Stromal cell of bone marrow (primary cell): ENCODE measurements around the gene FTCDNL1.

ENCODE experiments used
- DNase-seq: peaks from one replicate; pipeline ENCODE4 v3.0.0-alpha.2; 2012; ENCODE audit warnings: low read depth

FTCDNL1 gene

GRCh38 chr2:199842631-199843395 lies 8.2 kb downstream of the FTCDNL1 start:
- no peak for DNase-seq

GRCh38 chr2:199841409-199841808 lies 9.6 kb downstream of the FTCDNL1 start:
- DNase-seq, result no peak

- DNase-seq, result no peak
Measured at GRCh38 chr2:199838399-199838798, 12.6 kb downstream of the FTCDNL1 start.

- no peak for DNase-seq
Measured at GRCh38 chr2:199836943-199837342, 14.0 kb downstream of the FTCDNL1 start.

GRCh38 chr2:199833525-199833924 lies 17.5 kb downstream of the FTCDNL1 start:
- no peak for DNase-seq

- no peak for DNase-seq
Measured at GRCh38 chr2:199830531-199830930, 20.5 kb downstream of the FTCDNL1 start.

GRCh38 chr2:199829628-199830027 lies 21.4 kb downstream of the FTCDNL1 start:
- no peak for DNase-seq

- peak; percentile 40 for DNase-seq
Measured at GRCh38 chr2:199819746-199820145, 31.2 kb downstream of the FTCDNL1 start.

GRCh38 chr2:199818754-199819153 lies 32.2 kb downstream of the FTCDNL1 start:
- DNase-seq, result no peak

GRCh38 chr2:199818026-199818425 lies 33.0 kb downstream of the FTCDNL1 start:
- no peak for DNase-seq

GRCh38 chr2:199814817-199815211 lies 36.2 kb downstream of the FTCDNL1 start:
- no peak for DNase-seq

GRCh38 chr2:199814101-199814816 lies 36.7 kb downstream of the FTCDNL1 start:
- no peak for DNase-seq

- DNase-seq, result no peak
Measured at GRCh38 chr2:199812493-199812892, 38.5 kb downstream of the FTCDNL1 start.

- no peak for DNase-seq
Measured at GRCh38 chr2:199811346-199811745, 39.6 kb downstream of the FTCDNL1 start.

GRCh38 chr2:199810422-199811171 lies 40.4 kb downstream of the FTCDNL1 start:
- DNase-seq, result peak; percentile 79

GRCh38 chr2:199807966-199808365 lies 43.0 kb downstream of the FTCDNL1 start:
- no peak for DNase-seq

GRCh38 chr2:199806179-199806578 lies 44.8 kb downstream of the FTCDNL1 start:
- DNase-seq, result no peak

- no peak for DNase-seq
Measured at GRCh38 chr2:199804831-199805230, 46.2 kb downstream of the FTCDNL1 start.

GRCh38 chr2:199798831-199799580 lies 52.0 kb downstream of the FTCDNL1 start:
- DNase-seq, result peak; percentile 43

GRCh38 chr2:199797431-199798403 lies 53.3 kb downstream of the FTCDNL1 start:
- DNase-seq, result no peak

GRCh38 chr2:199792381-199792780 lies 58.6 kb downstream of the FTCDNL1 start:
- no peak for DNase-seq
